K562 (cell line): ENCODE results near the gene PACS1. TPM values are rescaled to one million over a fixed set of nuclear protein-coding genes. Genes with fewer than 3 reads are reported as not detected.

ENCODE experiments used
- CEBPG ChIP-seq, 3 experiments: fragments of 200-800 bp in 1 of 3; sonication (Bioruptor generic) in 1 of 3; sonication (generic) in 1 of 3; formaldehyde crosslinking in 1 of 3; IDR thresholded peaks in 2 of 3; conservative IDR thresholded peaks in 1 of 3; 2 replicates each; pipeline versions ENCODE4 v1.6.1 to v1.8.0; 2016 to 2022; ENCODE audit warnings: missing compliant biosample characterization in 2 of 3, missing genetic modification characterization in 2 of 3, mild to moderate bottlenecking in 1 of 3, missing genetic modification reagents in 1 of 3
- HOXB6 ChIP-seq: fragments of 250-450 bp; sonication (Bioruptor Pico); IDR thresholded peaks from 2 replicates; pipeline ENCODE4 v1.5.1; 2022; ENCODE audit warnings: mild to moderate bottlenecking, borderline replicate concordance
- NELFE ChIP-seq: IDR thresholded peaks from 2 replicates; pipeline ENCODE4 v1.6.1; 2011; ENCODE audit warnings: mild to moderate bottlenecking; ENCODE audit not compliant: insufficient read depth, insufficient read length
- POU5F1 ChIP-seq: fragments of 150-350 bp; IDR thresholded peaks from 2 replicates; pipeline ENCODE4 v1.6.1; 2014; ENCODE audit warnings: borderline replicate concordance, low read length, low read depth, mild to moderate bottlenecking; ENCODE audit not compliant: partially characterized antibody
- RFX5 ChIP-seq: IDR thresholded peaks from 2 replicates; pipeline ENCODE4 v1.6.1; 2011; ENCODE audit warnings: low read depth, mild to moderate bottlenecking, improper control_type of control experiment, low read length
- RNF2 ChIP-seq: sonication (generic); IDR thresholded peaks from 2 replicates; pipeline ENCODE4 v1.6.1; 2016
- SMARCA4 ChIP-seq: fragments of 450-650 bp; IDR thresholded peaks from 2 replicates; pipeline ENCODE4 v1.6.1; 2016
- SNRNP70 ChIP-seq: fragments of 200-400 bp; formaldehyde crosslinking; optimal IDR thresholded peaks from 2 replicates; pipeline ENCODE3; 2017; ENCODE audit warnings: low read depth, low read length
- polyA plus RNA-seq, 8 experiments: library from polyadenylated mRNA; depleted of rRNA in 4 of 8; stranded (reverse) in 5 of 8; unstranded in 3 of 8; fragments of >200 nt; fragmentation: Nextera tagmentation in 2 of 8; fragmentation: Illumina TruSeq in 1 of 8; extraction: Ambion mirVana in 2 of 8; extraction: Trizol in 1 of 8; gene quantifications; 2 replicates each; pipeline versions ENCODE4 v1.2.1 to v1.2.3, GENCODE V29; 2011 to 2014; ENCODE audit warnings: inconsistent platforms in 1 of 8, missing spikeins in 1 of 8
- total RNA-seq, 7 experiments: library from RNA; depleted of rRNA in 6 of 7; stranded (reverse); fragments of >200 nt in 6 of 7; fragmentation: Illumina TruSeq in 2 of 7; extraction: Trizol in 2 of 7; gene quantifications; 2 replicates each; pipeline versions ENCODE4 v1.2.1 to v1.2.3, GENCODE V29; 2011 to 2021; ENCODE audit warnings: low replicate concordance in 1 of 7
- TF ChIP-seq, protein P1 (sequence below): fragments of 250-450 bp; sonication (Bioruptor Pico); IDR thresholded peaks from 2 replicates; pipeline ENCODE4 v1.8.0; 2021; ENCODE audit warnings: borderline replicate concordance, mild to moderate bottlenecking, moderate library complexity; ENCODE audit not compliant: poor library complexity, severe bottlenecking
- TF ChIP-seq, protein P2 (sequence below): sonication (generic); formaldehyde crosslinking; IDR thresholded peaks from 2 replicates; pipeline ENCODE4 v1.8.0; 2022; ENCODE audit warnings: mild to moderate bottlenecking, missing genetic modification reagents
- TF ChIP-seq, protein P3 (sequence below): fragments of 450-650 bp; conservative IDR thresholded peaks from 2 replicates; pipeline ENCODE4 v1.6.1; 2016; ENCODE audit warnings: missing genetic modification characterization, low read depth, mild to moderate bottlenecking, missing compliant biosample characterization, moderate library complexity
- TF ChIP-seq, protein P4 (sequence below): sonication (generic); formaldehyde crosslinking; IDR thresholded peaks from 2 replicates; pipeline ENCODE4 v1.9.0; 2022; ENCODE audit warnings: mild to moderate bottlenecking, missing genetic modification reagents
- TF ChIP-seq, protein P5 (sequence below): fragments of 250-450 bp; sonication (Bioruptor Pico); IDR thresholded peaks from 2 replicates; pipeline ENCODE4 v1.8.0; 2021; ENCODE audit warnings: moderate library complexity, mild to moderate bottlenecking, inconsistent platforms
- TF ChIP-seq, protein P6 (sequence below): sonication (generic); formaldehyde crosslinking; IDR thresholded peaks from 2 replicates; pipeline ENCODE4 v1.8.0; 2022; ENCODE audit warnings: mild to moderate bottlenecking, low read depth, missing genetic modification reagents
- TF ChIP-seq, protein P7 (sequence below): fragments of 450-650 bp; formaldehyde crosslinking; IDR thresholded peaks from 2 replicates; pipeline ENCODE4 v1.4.0; 2022; ENCODE audit warnings: missing genetic modification characterization
- TF ChIP-seq, protein P8 (sequence below): sonication (generic); formaldehyde crosslinking; IDR thresholded peaks from 2 replicates; pipeline ENCODE4 v1.8.1; 2022; ENCODE audit warnings: missing genetic modification reagents
- TF ChIP-seq, protein P9 (sequence below): sonication (generic); formaldehyde crosslinking; IDR thresholded peaks from 2 replicates; pipeline ENCODE4 v1.8.0; 2022; ENCODE audit warnings: missing genetic modification reagents, mild to moderate bottlenecking, moderate library complexity, borderline replicate concordance

Gene PACS1
- total and polyA plus RNA-seq, 9 of the 15 experiments (the other 6 are each of a cell fraction or from before 2014, with no cell fraction given), result 0.34 to 28.1 (median 8.5) TPM

DNA sequence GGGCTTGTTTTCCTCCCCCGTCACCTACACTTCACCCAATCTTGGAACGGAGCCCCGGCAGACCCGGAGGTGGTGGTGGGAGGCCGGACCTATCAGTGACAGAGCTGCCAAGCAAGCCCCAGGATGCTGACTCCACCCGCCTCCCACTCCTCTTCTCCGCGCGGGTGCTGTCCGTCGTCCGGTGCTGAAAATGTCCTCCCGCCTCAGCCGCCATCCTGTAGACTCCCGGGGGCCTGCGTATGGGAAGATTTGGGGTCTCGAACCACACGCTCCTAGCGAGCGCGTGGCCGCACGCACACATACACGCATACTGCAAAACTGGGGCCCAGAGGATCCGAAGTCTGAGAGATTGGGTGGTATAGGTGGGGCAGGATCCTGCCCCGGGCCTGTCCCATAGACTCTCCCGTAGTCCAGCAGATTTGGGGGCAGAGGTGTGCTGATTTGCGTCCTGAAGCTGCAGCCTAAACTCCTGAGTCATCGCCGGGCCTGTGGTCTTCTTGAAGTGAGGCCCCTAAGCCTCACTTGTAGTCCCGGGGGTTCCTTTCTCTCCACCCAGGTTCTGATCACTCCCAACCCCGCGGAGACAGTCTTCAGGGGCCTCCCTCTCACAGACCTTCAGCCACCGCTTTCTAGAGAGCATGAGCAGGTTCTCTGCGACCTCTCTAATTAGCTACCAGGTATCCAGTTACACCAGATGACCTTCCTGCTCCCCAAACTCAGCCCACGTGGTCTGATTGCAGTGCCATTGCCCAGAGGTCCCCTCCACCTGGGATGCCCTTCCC, 219.7 kb downstream of the PACS1 start (continued):
- TF ChIP-seq, protein P1, sequence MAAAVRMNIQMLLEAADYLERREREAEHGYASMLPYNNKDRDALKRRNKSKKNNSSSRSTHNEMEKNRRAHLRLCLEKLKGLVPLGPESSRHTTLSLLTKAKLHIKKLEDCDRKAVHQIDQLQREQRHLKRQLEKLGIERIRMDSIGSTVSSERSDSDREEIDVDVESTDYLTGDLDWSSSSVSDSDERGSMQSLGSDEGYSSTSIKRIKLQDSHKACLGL, result no peak
- no peak for TF ChIP-seq POU5F1
- no peak for TF ChIP-seq CEBPG (CRISPR knock-in tag; IDR thresholded peaks at IDR 0.05)
- no peak for TF ChIP-seq CEBPG (tag; conservative IDR thresholded peaks at IDR 0.05 in 1 of 2, IDR thresholded peaks at IDR 0.05 in 1 of 2)
- TF ChIP-seq, protein P2, sequence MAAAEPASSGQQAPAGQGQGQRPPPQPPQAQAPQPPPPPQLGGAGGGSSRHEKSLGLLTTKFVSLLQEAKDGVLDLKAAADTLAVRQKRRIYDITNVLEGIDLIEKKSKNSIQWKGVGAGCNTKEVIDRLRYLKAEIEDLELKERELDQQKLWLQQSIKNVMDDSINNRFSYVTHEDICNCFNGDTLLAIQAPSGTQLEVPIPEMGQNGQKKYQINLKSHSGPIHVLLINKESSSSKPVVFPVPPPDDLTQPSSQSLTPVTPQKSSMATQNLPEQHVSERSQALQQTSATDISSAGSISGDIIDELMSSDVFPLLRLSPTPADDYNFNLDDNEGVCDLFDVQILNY (CRISPR knock-in tag), result peak; percentile 89; the same call in 1 of the 2 replicates
- no peak for TF ChIP-seq HOXB6 (CRISPR knock-in tag)
- TF ChIP-seq SMARCA4, result peak; percentile 76
- TF ChIP-seq, protein P3, sequence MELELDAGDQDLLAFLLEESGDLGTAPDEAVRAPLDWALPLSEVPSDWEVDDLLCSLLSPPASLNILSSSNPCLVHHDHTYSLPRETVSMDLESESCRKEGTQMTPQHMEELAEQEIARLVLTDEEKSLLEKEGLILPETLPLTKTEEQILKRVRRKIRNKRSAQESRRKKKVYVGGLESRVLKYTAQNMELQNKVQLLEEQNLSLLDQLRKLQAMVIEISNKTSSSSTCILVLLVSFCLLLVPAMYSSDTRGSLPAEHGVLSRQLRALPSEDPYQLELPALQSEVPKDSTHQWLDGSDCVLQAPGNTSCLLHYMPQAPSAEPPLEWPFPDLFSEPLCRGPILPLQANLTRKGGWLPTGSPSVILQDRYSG, result peak; percentile 56; the same call in 1 of the 2 replicates
- TF ChIP-seq RFX5, result no peak
- no peak for TF ChIP-seq SNRNP70
- TF ChIP-seq, protein P4, sequence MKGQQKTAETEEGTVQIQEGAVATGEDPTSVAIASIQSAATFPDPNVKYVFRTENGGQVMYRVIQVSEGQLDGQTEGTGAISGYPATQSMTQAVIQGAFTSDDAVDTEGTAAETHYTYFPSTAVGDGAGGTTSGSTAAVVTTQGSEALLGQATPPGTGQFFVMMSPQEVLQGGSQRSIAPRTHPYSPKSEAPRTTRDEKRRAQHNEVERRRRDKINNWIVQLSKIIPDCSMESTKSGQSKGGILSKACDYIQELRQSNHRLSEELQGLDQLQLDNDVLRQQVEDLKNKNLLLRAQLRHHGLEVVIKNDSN (CRISPR knock-in tag), result no peak
- TF ChIP-seq, protein P5, sequence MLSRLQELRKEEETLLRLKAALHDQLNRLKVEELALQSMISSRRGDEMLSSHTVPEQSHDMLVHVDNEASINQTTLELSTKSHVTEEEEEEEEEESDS (CRISPR knock-in tag), result no peak
- TF ChIP-seq, protein P6, sequence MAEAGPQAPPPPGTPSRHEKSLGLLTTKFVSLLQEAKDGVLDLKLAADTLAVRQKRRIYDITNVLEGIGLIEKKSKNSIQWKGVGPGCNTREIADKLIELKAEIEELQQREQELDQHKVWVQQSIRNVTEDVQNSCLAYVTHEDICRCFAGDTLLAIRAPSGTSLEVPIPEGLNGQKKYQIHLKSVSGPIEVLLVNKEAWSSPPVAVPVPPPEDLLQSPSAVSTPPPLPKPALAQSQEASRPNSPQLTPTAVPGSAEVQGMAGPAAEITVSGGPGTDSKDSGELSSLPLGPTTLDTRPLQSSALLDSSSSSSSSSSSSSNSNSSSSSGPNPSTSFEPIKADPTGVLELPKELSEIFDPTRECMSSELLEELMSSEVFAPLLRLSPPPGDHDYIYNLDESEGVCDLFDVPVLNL, result peak; percentile 77; the same call in 1 of the 2 replicates
- TF ChIP-seq, protein P7, sequence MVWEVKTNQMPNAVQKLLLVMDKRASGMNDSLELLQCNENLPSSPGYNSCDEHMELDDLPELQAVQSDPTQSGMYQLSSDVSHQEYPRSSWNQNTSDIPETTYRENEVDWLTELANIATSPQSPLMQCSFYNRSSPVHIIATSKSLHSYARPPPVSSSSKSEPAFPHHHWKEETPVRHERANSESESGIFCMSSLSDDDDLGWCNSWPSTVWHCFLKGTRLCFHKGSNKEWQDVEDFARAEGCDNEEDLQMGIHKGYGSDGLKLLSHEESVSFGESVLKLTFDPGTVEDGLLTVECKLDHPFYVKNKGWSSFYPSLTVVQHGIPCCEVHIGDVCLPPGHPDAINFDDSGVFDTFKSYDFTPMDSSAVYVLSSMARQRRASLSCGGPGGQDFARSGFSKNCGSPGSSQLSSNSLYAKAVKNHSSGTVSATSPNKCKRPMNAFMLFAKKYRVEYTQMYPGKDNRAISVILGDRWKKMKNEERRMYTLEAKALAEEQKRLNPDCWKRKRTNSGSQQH (CRISPR knock-in tag), result no peak
- TF ChIP-seq, protein P8, sequence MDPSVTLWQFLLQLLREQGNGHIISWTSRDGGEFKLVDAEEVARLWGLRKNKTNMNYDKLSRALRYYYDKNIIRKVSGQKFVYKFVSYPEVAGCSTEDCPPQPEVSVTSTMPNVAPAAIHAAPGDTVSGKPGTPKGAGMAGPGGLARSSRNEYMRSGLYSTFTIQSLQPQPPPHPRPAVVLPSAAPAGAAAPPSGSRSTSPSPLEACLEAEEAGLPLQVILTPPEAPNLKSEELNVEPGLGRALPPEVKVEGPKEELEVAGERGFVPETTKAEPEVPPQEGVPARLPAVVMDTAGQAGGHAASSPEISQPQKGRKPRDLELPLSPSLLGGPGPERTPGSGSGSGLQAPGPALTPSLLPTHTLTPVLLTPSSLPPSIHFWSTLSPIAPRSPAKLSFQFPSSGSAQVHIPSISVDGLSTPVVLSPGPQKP, result no peak
- TF ChIP-seq NELFE, result no peak
- TF ChIP-seq, protein P9, sequence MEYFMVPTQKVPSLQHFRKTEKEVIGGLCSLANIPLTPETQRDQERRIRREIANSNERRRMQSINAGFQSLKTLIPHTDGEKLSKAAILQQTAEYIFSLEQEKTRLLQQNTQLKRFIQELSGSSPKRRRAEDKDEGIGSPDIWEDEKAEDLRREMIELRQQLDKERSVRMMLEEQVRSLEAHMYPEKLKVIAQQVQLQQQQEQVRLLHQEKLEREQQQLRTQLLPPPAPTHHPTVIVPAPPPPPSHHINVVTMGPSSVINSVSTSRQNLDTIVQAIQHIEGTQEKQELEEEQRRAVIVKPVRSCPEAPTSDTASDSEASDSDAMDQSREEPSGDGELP (CRISPR knock-in tag), result 0 out of 2 replicates have a peak, but pooled peaks have one; percentile 55
- TF ChIP-seq RNF2, result no peak
